Measurements from ENCODE around the gene SMYD4.

SMYD4 gene

DNA sequence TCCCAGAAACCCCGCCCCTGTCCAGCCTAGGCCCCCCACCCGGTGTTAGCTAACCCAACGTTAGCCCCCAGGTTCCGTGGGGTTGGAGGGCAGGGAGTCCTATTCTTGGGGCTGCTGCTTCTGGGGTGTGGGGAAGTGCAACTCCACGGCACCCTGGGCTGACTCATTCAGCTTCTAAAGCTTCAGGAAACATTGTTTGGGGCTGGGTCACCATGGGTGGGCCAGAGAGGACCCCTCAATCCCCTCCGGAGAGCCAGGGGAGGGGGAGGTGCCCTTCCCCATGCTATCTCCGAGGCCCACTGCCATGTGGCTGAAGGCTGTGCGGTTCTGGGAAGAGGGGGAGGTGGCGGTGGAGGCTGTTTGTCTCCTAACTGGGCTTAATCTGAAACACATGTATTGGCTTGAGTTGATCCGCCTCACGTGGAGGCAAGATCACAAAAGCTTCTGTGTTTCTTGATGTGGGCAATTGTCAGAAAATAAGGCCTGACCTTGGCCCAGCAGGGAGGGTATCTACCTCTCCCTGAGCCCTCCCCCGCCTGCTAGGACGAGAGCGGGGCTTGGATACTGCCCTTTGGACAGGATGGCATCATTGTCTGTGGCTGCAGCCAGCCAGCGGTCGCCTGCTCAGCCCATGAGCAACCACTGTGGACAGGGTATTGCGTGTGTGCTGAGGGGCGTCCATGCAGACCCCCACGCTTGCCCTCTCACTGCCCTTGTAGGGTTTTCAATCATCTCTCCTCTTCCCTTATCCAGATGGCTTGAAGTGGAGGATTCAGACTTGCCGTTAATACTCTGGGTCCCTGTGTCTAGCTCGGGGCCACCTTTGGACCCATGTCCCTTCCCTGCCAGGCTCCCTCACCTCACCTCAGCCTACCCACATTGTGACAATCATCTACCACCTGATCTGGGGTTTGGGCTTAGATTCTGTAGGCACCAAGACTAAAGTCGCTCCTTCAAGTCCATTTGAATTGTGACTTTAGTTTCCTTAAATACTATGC, 66.5 kb downstream of the SMYD4 start:
- Histone ChIP-seq H3K4me3 (ENCODE audit: low read length) (peak overlapping the region; percentile 72), H3K9me3 (replicated peaks; ENCODE audit: low read length) (no peaks in the 10 kb centered on the region), H3K9ac (ENCODE audit: low read depth, low read length) (peak overlapping the region; percentile 62), H3K27me3 (ENCODE audit: control insufficient read depth, insufficient read depth, low read length) (no peaks in the 10 kb centered on the region), H3K4me1 (ENCODE audit: control insufficient read depth, insufficient read depth, low read length) (peaks cover 40% of the 10 kb centered on the region), H3K4me2 (ENCODE audit: low read length) (peak overlapping the region; percentile 83), H3K36me3 (ENCODE audit: insufficient read depth, low read length) (no peaks in the 10 kb centered on the region)

DNA sequence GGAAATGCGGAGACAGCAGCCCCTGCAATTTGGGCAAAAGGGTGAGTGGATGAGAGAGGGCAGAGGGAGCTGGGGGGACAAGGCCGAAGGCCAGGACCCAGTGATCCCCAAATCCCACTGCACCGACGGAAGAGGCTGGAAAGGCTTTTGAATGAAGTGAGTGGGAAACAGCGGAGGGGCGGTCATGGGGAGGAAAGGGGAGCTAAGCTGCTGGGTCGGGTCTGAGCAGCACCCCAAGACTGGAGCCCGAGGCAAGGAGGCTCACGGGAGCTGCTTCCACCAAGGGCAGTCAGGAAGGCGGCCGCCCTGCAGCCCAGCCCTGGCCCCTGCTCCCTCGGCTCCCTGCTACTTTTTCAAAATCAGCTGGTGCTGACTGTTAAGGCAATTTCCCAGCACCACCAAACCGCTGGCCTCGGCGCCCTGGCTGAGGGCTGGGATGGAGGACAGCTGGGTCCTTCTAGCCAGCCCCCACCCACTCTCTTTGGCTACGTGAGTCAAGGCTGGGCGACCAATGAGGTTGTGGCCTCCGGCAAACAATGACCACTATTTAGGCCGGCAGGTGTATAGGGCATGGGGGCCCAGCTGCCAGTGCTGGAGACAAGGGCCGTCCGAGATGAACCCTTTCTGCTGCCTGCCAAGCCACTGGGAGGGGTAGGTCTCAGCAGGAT, 67.3 kb downstream of the SMYD4 start:
- Histone ChIP-seq H3K9ac (ENCODE audit: low read depth, low read length) (peak overlapping the region; percentile 62), H3K9me3 (replicated peaks; ENCODE audit: low read length) (no peaks in the 10 kb centered on the region), H3K4me1 (ENCODE audit: control insufficient read depth, insufficient read depth, low read length) (peaks cover 38% of the 10 kb centered on the region), H3K36me3 (ENCODE audit: insufficient read depth, low read length) (no peaks in the 10 kb centered on the region), H3K4me2 (ENCODE audit: low read length) (peak overlapping the region; percentile 83), H3K4me3 (ENCODE audit: low read length) (peak overlapping the region; percentile 72), H3K27me3 (ENCODE audit: control insufficient read depth, insufficient read depth, low read length) (no peaks in the 10 kb centered on the region)

DNA sequence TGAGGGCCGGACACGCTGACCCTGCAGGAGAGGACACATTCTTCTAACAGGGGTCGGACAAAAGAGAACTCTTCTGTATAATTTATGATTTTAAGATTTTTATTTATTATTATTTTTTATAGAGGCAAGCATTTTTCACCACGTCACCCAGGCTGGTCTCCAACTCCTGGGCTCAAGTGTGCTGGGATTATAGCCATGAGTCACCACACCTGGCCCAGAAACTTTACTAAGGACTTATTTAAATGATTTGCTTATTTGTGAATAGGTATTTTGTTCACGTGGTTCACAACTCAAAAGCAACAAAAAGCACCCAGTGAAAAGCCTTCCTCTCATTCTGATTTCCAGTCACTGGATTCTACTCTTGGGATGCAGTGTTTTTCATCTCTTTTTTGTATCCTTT, 70.2 kb downstream of the SMYD4 start:
- no peaks in the 10 kb centered on the region for H3K27me3 ChIP-seq (ENCODE audit: control insufficient read depth, insufficient read depth, low read length)
- H3K4me3 ChIP-seq (ENCODE audit: low read length), result no peak overlapping the region
- H3K9ac ChIP-seq (ENCODE audit: low read depth, low read length), result no peak overlapping the region
- H3K36me3 ChIP-seq (ENCODE audit: insufficient read depth, low read length), result no peaks in the 10 kb centered on the region
- no peak overlapping the region for H3K4me2 ChIP-seq (ENCODE audit: low read length)
- no peaks in the 10 kb centered on the region for H3K9me3 ChIP-seq (replicated peaks; ENCODE audit: low read length)
- H3K4me1 ChIP-seq (ENCODE audit: control insufficient read depth, insufficient read depth, low read length), result peaks cover 42% of the 10 kb centered on the region

DNA sequence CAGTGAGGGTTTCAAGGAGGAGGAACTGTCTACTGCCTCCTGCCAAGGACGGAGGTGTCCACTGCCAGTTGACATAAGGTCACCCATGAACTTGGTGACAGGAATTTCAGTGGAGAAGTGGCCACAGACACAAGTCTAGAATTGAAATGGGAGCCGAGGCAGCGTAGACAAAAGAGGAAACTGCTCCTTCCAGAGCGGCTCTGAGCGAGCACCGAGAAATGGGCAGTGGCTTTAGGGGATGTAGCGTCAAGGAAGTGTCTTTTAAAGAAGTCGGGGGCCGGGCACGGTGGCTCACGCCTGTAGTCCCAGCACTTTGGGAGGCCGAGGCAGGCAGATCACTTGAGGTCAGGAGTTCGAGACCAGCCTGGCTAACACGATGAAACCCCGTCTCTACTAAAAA, 70.9 kb downstream of the SMYD4 start:
- H3K9ac ChIP-seq (ENCODE audit: low read depth, low read length), result no peak overlapping the region
- no peaks in the 10 kb centered on the region for H3K27me3 ChIP-seq (ENCODE audit: control insufficient read depth, insufficient read depth, low read length)
- H3K4me3 ChIP-seq (ENCODE audit: low read length), result no peak overlapping the region
- H3K4me1 ChIP-seq (ENCODE audit: control insufficient read depth, insufficient read depth, low read length), result peaks cover 35% of the 10 kb centered on the region
- H3K9me3 ChIP-seq (replicated peaks; ENCODE audit: low read length), result no peaks in the 10 kb centered on the region
- H3K36me3 ChIP-seq (ENCODE audit: insufficient read depth, low read length), result no peaks in the 10 kb centered on the region
- H3K4me2 ChIP-seq (ENCODE audit: low read length), result no peak overlapping the region

DNA sequence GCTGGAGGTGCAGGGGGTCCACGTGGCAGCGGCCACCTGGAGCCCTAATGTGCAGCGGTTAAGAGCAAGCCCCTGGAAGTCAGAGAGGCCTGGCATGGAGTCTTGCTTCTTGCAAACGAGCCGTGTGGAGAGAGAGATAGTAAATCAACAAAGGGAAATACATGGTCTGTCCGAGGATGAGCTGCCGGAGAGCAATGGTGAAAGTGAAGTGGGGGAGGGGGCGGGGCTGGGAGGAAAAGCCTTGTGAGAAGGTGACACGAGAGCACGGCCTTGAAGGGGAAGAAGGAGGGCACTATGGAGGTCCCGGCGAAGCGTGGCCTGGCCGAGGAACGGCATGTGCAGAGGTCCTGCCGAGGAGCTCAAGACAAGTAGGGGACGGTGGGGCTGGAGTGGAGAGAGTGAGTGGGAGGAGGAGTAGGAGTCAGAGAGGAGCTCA, 73.9 kb downstream of the SMYD4 start:
- Histone ChIP-seq H3K9ac (ENCODE audit: low read depth, low read length) (no peak overlapping the region), H3K4me3 (ENCODE audit: low read length) (no peak overlapping the region)

DNA sequence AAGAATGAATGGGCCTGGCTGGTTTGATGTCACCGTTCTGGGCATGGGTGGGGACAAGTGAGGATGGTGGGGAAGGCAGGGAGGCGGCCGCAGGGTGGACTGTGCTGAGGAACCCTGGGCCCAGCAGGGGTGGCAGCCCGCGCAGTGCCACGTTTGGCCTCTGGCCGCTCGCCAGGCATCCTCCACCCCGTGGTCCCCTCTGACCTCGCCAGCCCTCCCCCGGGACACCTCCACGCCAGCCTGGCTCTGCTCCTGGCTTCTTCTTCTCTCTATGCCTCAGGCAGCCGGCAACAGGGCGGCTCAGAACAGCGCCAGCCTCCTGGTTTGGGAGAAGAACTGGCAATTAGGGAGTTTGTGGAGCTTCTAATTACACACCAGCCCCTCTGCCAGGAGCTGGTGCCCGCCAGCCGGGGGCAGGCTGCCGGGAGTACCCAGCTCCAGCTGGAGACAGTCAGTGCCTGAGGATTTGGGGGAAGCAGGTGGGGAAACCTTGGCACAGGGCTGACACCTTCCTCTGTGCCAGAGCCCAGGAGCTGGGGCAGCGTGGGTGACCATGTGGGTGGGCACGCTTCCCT, 74.4 kb downstream of the SMYD4 start:
- no peaks in the 10 kb centered on the region for H3K36me3 ChIP-seq (ENCODE audit: insufficient read depth, low read length)
- no peak overlapping the region for H3K9ac ChIP-seq (ENCODE audit: low read depth, low read length)

More for the DNA sequence above, 73.9 kb downstream of the SMYD4 start:
- no peaks in the 10 kb centered on the region for H3K27me3 ChIP-seq (ENCODE audit: control insufficient read depth, insufficient read depth, low read length)
- peaks cover 21% of the 10 kb centered on the region for H3K4me1 ChIP-seq (ENCODE audit: control insufficient read depth, insufficient read depth, low read length)
- no peaks in the 10 kb centered on the region for H3K36me3 ChIP-seq (ENCODE audit: insufficient read depth, low read length)
- no peak overlapping the region for H3K4me2 ChIP-seq (ENCODE audit: low read length)
- no peaks in the 10 kb centered on the region for H3K9me3 ChIP-seq (replicated peaks; ENCODE audit: low read length)

DNA sequence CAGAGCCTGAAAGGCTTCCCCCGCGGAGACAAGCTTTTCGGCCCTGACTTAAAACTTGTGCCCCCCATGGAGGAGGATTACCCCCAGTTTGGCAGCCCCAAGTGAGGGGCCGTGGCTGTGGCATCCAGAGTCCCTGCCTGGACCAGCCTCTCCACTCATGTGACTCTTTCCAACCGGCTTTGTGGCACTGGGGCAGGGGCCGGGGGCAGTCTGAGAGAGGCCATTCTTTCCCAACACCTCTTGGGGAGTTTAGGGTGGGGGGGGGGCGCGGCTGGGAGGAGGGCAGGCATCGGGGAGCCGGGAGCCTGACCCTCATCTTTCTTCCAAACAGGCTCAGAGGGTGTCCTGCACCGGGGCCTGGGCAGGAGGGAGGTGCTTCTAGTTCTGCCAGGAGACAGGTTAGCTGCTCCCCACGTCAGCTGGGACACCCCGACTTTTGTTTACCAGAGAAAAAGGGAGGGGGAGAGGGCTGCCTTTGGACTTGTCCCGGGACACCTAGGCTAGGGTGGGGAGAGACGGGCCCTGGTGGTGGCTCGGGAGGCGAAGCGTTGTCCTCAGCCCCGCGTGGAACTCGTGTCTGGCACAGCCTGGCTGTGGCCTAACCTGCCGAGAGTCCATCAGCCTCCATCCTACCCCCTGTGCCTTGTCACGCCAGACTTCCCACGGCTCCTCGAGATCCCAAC, 75.1 kb downstream of the SMYD4 start:
- Histone ChIP-seq H3K9ac (ENCODE audit: low read depth, low read length) (no peak overlapping the region), H3K27me3 (ENCODE audit: control insufficient read depth, insufficient read depth, low read length) (no peaks in the 10 kb centered on the region), H3K36me3 (ENCODE audit: insufficient read depth, low read length) (no peaks in the 10 kb centered on the region), H3K4me3 (ENCODE audit: low read length) (no peak overlapping the region), H3K4me2 (ENCODE audit: low read length) (no peak overlapping the region), H3K4me1 (ENCODE audit: control insufficient read depth, insufficient read depth, low read length) (peaks cover 21% of the 10 kb centered on the region), H3K9me3 (replicated peaks; ENCODE audit: low read length) (no peaks in the 10 kb centered on the region)

More for the DNA sequence above, 74.4 kb downstream of the SMYD4 start:
- Histone ChIP-seq H3K4me2 (ENCODE audit: low read length) (peak overlapping the region; percentile 34), H3K27me3 (ENCODE audit: control insufficient read depth, insufficient read depth, low read length) (no peaks in the 10 kb centered on the region), H3K4me1 (ENCODE audit: control insufficient read depth, insufficient read depth, low read length) (peaks cover 21% of the 10 kb centered on the region), H3K4me3 (ENCODE audit: low read length) (no peak overlapping the region), H3K9me3 (replicated peaks; ENCODE audit: low read length) (no peaks in the 10 kb centered on the region)

DNA sequence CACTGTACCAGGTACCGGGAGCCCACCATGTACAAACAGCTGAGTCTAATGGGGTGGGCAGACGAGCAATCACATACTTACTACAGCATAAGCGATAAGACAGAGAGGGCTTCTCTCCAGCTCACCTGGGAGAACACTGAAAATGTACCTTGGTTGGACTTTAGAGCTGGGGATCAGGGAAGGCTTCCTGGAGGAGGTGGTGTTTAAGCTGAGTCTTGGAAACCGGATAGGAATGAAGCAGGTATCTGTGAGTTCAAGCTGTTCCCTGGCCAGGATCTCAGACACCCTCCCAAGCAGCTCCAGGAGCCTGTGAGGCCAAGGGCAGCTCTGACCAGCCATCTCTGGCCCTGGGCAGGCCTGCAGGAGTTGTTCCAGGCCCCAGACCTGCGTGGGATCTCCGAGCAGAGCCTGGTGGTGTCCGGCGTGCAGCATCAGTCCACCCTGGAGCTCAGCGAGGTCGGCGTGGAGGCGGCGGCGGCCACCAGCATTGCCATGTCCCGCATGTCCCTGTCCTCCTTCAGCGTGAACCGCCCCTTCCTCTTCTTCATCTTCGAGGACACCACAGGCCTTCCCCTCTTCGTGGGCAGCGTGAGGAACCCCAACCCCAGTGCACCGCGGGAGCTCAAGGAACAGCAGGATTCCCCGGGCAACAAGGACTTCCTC, 75.8 kb downstream of the SMYD4 start:
- H3K4me1 ChIP-seq (ENCODE audit: control insufficient read depth, insufficient read depth, low read length), result peaks cover 21% of the 10 kb centered on the region
- H3K4me3 ChIP-seq (ENCODE audit: low read length), result no peak overlapping the region
- no peaks in the 10 kb centered on the region for H3K27me3 ChIP-seq (ENCODE audit: control insufficient read depth, insufficient read depth, low read length)
- no peaks in the 10 kb centered on the region for H3K9me3 ChIP-seq (replicated peaks; ENCODE audit: low read length)
- no peak overlapping the region for H3K9ac ChIP-seq (ENCODE audit: low read depth, low read length)
- H3K4me2 ChIP-seq (ENCODE audit: low read length), result no peak overlapping the region
- H3K36me3 ChIP-seq (ENCODE audit: insufficient read depth, low read length), result no peaks in the 10 kb centered on the region

DNA sequence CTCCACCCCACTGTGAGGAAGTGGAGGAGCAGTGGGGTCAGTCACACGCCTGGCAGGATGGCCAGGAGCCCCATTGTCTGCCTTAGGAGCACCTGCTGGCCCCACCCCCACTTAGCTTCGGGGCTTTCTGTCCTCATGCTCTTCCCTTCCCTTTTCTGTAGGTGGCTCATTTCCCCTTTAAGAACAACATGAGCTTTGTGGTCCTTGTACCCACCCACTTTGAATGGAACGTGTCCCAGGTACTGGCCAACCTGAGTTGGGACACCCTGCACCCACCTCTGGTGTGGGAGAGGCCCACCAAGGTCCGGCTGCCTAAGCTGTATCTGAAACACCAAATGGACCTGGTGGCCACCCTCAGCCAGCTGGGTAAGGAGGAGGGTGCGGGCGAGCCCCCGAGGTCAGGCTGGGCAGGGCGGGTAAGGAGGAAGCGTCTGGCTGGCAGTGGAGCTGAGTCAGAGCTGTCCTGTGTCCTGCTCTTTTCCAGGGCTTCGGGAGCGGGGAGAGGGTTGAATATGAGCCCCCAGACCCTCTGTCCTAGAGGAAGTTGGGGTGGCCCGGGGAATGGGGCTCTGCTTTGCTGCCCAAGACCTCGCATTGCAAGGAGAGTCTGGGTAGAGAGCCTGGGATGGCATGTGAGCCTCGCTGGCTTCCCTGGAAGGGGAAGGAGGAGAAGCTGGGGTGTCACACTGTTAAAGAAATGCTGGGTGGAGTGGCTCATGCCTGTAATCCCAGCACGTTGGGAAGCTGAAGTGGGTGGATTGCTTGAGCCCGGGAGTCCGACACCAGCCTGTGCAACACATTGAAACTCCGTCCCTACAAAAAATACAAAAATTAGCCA, 77.1 kb downstream of the SMYD4 start:
- no peaks in the 10 kb centered on the region for H3K27me3 ChIP-seq (ENCODE audit: control insufficient read depth, insufficient read depth, low read length)
- no peak overlapping the region for H3K4me2 ChIP-seq (ENCODE audit: low read length)
- no peaks in the 10 kb centered on the region for H3K36me3 ChIP-seq (ENCODE audit: insufficient read depth, low read length)
- peaks cover 2% of the 10 kb centered on the region for H3K9me3 ChIP-seq (replicated peaks; ENCODE audit: low read length)
- H3K4me3 ChIP-seq (ENCODE audit: low read length), result no peak overlapping the region
- H3K4me1 ChIP-seq (ENCODE audit: control insufficient read depth, insufficient read depth, low read length), result peaks cover 21% of the 10 kb centered on the region
- H3K9ac ChIP-seq (ENCODE audit: low read depth, low read length), result no peak overlapping the region

DNA sequence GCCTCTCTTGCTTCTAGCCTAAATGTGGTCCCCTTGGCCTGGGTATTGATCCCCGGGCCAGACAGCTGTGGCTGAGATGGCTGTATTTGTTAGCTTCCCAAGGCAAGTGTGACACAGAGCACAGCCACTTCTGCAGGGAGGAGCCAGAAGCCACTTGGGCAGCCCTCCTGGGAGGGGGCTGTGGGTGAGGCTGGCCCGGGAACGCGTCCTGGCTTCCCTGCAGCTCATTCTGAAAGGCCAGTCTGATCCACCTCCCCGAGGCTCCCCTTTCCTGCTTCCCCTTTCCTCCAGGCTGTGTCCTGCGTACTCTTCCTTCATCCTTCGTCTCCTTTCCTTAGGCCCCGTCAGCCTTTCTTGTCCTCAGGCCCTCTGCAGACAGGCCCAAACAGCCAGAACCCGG, 79.1 kb downstream of the SMYD4 start:
- Histone ChIP-seq H3K9me3 (replicated peaks; ENCODE audit: low read length) (peaks cover 2% of the 10 kb centered on the region), H3K9ac (ENCODE audit: low read depth, low read length) (no peak overlapping the region), H3K4me3 (ENCODE audit: low read length) (no peak overlapping the region), H3K27me3 (ENCODE audit: control insufficient read depth, insufficient read depth, low read length) (no peaks in the 10 kb centered on the region), H3K36me3 (ENCODE audit: insufficient read depth, low read length) (no peaks in the 10 kb centered on the region), H3K4me2 (ENCODE audit: low read length) (no peak overlapping the region), H3K4me1 (ENCODE audit: control insufficient read depth, insufficient read depth, low read length) (peaks cover 16% of the 10 kb centered on the region)
